NCI-H526 (cell line): ENCODE measurements around the gene POC1A.
"Not testable (repeated sequence)": the region's sequence is repeated elsewhere in the genome, so short reads cannot be mapped to it uniquely, and the experiment has no call there.

Experiments used
- DNase-seq, 2 experiments: peaks; one replicate each; lab custom pipeline; 2025; lab: John Stamatoyannopoulos, UW

POC1A gene

DNA sequence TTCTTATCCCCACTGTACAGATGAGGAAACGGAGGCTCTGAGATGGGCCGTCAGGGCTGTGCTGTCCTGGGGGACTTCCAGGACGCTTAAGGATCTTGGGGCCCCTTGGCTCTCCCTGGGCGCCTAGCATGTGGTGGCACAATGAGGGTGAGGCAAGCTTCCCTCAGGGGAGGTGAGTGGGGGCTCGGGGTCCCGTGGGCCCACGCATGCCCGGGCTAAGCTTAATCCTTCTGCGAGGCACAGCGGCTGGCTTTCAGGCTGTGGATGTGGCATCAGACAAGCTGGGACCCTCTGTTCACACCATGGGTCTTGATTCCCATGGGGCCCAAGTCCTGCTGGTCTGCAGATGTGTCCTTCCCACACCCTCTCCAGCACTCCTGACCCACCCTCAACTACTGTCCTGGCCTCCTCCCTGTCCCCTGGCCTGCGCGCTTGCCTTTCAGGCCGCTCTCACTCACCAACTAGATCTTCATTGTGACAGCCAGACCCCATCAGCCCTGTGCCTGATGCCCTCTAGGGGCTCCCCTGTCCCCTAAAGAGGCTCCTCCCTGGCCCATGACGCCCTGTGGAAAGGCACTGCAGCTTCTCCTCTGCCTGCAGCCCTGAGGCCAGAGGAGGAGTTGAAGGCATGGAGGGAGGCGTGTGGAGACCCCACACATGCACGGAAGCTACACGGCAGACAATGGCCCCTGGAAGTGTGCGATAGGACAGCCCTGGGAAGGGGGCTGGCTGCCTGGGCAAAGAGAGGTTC, 109.2 kb downstream of the POC1A start:
- no peak for DNase-seq

DNA sequence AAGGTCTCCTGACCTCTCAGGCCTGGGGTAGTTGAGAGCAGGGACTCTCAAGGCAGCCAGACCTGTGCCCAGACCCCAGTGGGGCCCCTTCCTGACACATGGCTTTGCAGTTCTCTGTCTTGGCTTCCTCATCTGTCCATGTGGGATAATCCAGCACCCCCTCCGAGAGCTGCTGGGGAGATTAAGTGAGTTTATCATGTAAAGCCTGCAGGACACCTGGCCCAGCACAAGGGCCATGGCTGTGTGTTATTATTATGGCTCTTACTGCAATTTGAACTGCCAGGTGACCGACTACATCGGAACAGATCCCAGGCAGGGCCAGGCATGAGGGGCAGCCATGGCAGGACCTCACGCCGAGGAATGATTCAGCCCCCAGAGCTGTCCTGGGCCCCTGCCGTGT, 110.5 kb downstream of the POC1A start:
- DNase-seq, result no peak

GRCh38 chr3:52043039-52043438, 111.2 kb downstream of the POC1A start:
- DNase-seq, result not testable (repeated sequence)

- DNase-seq, result no peak
These were observed 113.0 kb downstream of the POC1A start for GRCh38 chr3:52041118-52041731.

GRCh38 chr3:52040600-52040999, 113.6 kb downstream of the POC1A start:
- DNase-seq, result no peak

- peak in 1 of 2 experiments; percentile 26 for DNase-seq
These were observed 114.4 kb downstream of the POC1A start for GRCh38 chr3:52039846-52040245.

DNA sequence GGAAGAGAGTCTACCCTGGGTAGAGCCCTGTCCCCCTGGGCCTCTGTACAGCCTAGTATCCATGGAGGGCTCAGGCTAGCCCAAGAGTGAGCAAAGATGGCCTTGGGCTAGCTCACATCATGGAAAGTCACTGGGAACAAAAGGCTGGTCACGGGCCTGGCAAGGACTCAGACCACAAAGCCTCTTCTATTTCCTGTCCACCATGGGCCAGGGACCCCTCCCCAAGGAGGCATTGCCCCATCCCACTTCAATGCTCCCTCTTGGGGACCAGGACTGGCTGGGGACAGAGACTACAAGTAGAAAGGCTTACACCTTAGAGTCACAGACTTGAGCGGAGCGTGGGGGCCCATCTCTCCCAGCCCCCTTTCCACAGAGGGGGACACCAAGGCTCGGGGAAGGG, 114.8 kb downstream of the POC1A start:
- no peak for DNase-seq

DNA sequence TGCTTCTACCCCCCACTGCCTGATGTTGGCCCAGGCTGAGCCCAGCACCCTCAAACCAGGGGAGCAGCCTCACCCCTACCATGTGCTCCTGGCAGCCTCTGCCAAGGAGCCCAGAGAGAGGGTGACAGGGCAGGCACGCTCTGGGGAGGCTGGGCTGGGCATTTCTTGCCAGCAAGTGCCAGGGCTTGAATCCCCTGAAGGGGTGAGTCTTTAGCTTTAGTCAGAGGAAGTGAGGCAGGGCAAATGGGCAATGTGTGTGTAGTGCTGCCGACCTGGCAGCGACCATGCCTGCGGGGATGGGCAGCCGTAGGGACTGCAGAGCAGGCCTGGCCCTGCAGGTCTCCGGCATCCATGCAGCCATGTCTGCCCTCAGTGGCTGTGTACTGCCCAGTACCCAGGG, 116.0 kb downstream of the POC1A start:
- DNase-seq, result no peak

GRCh38 chr3:52037291-52037690, 116.9 kb downstream of the POC1A start:
- no peak for DNase-seq

- DNase-seq, result no peak
These were observed 117.4 kb downstream of the POC1A start for GRCh38 chr3:52036829-52037228.

DNA sequence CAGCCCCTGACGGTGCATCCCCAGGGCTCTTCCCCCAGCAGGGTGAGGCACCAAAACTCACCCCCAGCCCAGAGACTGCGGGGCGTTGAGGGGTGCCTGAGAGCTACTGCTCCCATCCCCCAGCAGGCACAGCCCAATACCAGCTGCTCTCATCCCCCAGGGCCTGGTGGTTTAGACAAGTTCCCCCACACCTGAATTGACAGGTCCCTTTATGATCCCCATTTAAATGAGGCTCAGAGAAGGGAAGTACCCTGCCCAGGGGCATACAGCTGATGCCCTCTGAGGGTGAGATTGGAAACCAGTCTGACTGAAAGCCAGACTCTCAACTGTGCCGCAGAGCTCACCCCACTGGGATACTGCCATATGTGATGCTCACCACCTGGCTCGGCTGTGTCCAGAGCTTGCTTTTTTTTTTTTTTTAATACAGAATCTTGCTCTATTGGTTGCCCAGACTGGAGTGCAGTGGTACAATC, 118.0 kb downstream of the POC1A start:
- no peak for DNase-seq

GRCh38 chr3:52034651-52035050, 119.6 kb downstream of the POC1A start:
- DNase-seq, result no peak

DNA sequence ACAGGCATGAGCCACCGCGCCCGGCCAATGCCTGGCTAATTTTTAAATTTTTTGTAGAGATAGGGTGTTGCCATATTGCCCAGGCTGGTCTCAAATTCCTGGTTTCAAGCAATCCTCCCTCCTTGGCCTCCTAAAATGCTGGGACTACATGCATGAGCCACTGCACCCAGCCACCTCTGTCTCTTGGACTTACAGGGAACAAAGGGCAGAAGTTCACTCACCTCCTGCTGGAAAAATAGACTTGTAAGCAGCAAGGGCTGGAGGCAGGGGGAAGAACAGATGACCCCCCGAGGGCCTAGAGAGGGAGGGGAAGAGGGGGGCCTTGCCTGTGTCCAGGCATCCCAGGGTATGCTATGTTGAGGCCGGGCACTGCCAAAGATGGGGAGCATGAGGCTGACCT, 120.0 kb downstream of the POC1A start:
- no peak for DNase-seq

- not testable (repeated sequence) for DNase-seq
These were observed 120.5 kb downstream of the POC1A start for GRCh38 chr3:52033748-52034147.

DNA sequence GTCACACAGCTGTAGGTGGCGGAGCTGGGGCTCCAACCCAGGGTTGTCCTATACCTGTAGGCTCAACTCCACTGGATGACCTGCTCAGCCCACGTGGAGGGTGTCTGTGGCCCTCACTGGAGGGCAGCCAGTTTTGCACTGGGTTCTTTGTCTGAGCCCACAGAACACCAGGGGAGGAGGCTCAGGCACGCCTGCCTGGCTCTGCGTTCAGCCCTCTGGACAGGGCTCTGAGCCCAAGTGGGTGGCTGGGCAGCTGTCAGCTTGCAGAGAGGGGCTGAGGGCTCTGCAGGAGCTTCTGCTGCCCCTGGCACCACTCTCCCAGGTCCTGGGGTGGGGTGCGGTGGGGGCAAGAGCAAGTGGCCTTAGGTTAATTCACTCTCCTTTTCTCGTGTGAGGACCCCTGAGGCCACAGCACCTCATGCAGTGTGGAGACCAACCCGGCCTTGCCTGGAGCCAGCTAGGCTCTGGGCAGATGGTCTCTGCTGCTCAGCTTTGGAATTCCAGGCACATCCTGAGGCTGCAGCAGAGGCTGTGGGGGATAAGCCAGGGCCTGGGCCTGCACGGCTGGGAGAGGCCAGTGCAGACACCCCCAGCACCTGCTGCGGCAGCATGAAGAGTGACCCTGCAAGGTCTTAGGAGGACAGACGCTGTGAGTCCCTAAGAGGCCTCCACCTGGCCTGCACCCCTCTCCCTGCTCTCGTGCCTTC, 121.4 kb downstream of the POC1A start:
- no peak for DNase-seq

DNA sequence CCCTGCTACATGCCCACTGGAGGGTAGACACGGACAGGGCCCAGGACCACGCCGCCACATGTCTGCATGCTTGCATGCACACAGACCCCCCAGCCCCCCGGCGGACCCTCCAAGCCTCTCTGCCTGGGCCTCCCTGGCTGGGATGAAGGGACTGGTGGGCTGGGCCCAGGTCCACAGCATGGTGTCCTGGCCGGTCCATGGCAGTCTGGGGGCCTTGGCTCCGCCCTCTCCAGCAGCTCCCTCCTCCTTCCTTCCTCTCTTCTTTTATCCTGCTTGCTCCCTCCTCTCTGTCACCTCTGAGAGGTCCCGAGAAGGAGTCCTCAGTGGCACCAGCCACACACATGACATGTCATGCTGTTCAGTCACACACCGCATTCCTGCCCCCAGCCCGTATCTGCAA, 122.3 kb downstream of the POC1A start:
- no peak for DNase-seq

DNA sequence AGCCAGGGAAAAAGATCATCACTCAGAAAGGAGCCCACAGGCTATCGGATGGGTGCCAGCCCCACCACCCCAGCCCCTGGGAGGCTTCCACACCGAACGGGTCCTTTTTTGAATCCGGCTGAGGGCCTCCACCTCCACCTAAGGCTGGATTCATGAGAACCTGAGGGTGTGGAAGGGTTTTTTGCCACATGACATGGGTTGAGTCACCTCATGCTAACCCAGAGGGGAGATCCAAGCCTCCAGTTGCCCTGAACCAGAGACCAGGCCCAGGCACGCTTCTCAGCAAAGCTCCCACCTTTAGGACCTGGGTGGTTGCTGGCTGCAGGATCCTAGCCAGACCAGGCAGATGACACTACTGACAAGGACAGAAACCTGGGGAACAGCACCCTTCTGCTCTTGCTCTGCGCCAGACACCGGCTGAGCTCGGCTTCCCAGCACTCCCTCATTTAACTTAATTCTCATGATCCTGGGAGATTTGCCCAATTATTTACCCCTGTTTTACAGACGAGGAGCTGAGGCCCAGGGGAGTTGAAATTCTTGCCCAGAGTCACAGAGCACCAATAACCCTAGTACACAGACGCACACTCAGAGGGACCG, 123.4 kb downstream of the POC1A start:
- no peak for DNase-seq

- DNase-seq, result no peak
These were observed 124.7 kb downstream of the POC1A start for GRCh38 chr3:52029535-52029934.

GRCh38 chr3:52029053-52029452, 125.2 kb downstream of the POC1A start:
- DNase-seq, result no peak

GRCh38 chr3:52028572-52028971, 125.7 kb downstream of the POC1A start:
- DNase-seq, result no peak

DNA sequence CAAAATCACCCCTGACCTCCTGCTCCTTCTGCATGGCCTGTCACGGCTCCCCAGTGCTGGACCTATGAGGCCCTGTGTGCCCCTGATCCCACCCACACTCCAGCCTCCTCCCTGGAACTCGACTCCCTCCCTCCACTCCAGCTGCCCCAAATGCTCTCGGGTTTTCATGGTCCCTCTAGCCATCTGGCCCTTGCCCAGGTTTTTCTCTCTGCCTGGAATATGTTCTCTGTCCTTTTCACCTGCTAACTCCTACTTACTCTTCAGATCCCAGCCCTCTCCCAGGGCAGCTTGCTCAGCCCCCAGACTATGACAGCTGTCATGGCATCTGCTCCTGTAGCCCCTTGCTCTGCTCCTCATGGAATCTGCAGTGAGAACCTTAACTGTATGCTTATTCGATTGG, 128.2 kb downstream of the POC1A start:
- DNase-seq, result no peak

GRCh38 chr3:52025453-52025852, 128.8 kb downstream of the POC1A start:
- DNase-seq, result no peak
